Measurements from ENCODE around the gene TNRC18.
"Not testable (repeated sequence)": the region's sequence is repeated elsewhere in the genome, so short reads cannot be mapped to it uniquely, and the experiment has no call there.

TNRC18 gene, protein sequence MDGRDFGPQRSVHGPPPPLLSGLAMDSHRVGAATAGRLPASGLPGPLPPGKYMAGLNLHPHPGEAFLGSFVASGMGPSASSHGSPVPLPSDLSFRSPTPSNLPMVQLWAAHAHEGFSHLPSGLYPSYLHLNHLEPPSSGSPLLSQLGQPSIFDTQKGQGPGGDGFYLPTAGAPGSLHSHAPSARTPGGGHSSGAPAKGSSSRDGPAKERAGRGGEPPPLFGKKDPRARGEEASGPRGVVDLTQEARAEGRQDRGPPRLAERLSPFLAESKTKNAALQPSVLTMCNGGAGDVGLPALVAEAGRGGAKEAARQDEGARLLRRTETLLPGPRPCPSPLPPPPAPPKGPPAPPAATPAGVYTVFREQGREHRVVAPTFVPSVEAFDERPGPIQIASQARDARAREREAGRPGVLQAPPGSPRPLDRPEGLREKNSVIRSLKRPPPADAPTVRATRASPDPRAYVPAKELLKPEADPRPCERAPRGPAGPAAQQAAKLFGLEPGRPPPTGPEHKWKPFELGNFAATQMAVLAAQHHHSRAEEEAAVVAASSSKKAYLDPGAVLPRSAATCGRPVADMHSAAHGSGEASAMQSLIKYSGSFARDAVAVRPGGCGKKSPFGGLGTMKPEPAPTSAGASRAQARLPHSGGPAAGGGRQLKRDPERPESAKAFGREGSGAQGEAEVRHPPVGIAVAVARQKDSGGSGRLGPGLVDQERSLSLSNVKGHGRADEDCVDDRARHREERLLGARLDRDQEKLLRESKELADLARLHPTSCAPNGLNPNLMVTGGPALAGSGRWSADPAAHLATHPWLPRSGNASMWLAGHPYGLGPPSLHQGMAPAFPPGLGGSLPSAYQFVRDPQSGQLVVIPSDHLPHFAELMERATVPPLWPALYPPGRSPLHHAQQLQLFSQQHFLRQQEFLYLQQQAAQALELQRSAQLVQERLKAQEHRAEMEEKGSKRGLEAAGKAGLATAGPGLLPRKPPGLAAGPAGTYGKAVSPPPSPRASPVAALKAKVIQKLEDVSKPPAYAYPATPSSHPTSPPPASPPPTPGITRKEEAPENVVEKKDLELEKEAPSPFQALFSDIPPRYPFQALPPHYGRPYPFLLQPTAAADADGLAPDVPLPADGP (N-terminal part only)

DNA sequence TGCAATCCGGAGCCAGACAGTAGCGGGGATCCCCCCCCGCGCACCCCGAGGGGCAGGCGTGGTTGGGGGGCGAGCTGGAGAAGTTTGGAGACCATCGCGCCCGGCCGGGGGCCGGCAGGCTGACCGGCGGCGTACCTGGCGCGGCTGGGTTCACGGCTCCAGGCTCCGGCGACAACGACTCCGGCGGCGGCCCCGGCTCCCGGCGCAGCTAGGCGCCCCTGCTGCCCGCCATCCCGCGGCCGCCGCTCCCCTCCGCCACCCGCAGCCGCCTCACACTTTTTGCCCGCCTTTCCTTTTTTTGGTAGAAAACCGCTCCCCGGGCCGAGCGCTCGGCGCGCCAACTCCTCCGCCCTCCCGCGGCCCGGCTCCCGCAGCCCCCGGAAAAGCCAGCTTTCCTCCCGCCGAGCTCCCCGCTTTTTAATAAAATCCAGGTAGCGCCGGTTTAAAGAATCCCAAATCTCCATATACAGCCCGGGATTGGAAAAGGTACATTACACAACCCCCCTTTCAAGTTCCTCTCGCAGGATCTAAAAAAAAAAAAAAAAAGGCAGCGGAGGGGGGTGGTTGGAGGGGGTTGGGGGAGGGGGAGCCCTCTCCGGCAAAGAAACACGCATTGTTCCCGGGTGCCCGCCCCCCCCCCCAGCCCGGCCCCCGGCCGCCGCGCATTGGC lies at the start of gene TNRC18:
TSS of gene TNRC18 (minus strand) at position 529 of the 670 bp plus-strand sequence. CDS start 2,588 bp downstream, outside the sequence.
- FAIRE-seq: no peak

GRCh38 chr7:5472432-5473315 lies 49.0 kb upstream of the TNRC18 start:
- FAIRE-seq: no peak

- not testable (repeated sequence) for FAIRE-seq
These were observed 48.0 kb upstream of the TNRC18 start for GRCh38 chr7:5471623-5472022.

GRCh38 chr7:5470816-5471215 lies 47.2 kb upstream of the TNRC18 start:
- FAIRE-seq: no peak

DNA sequence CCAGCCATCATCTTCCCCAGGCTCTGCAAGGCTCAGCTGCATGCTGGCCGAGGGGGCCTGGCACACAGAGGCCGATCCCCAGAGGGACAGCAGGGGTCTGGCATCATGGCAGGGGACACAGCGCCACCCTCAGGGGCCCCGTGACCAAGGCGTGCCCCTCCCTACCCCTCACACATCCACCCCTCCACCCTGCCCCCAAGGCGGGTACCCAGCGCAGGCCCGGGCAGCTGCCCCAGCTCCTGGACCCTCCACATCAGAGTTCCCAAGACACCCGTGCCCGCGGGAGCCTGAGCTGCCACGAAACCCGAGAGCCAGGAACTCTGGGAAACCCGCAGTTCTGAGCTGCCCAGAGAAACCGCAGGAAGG lies 46.5 kb upstream of the TNRC18 start:
- FAIRE-seq: no peak

GRCh38 chr7:5469375-5470166 lies 45.9 kb upstream of the TNRC18 start:
- no peak for FAIRE-seq

- no peak for FAIRE-seq
These were observed 44.0 kb upstream of the TNRC18 start for GRCh38 chr7:5467645-5468044.

- FAIRE-seq: no peak
These were observed 42.9 kb upstream of the TNRC18 start for GRCh38 chr7:5466551-5466950.

DNA sequence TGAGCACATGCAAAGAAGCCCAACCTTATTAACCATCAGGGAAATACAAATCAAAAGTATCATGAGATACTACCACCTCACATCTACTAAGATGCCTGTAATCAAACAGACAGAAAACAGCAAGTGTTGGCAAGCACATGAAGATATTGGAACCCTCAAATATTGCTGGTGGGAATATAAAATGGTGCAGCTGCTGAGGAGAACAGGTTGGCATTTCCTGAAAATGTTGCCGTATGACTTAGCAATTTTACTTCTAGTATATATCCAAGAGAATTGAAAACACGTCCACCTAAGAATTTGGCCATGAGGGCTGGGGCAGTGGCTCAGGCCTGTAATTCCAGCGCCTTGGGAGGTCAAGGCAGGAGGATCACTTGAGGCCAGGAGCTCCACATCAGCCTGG lies 39.4 kb upstream of the TNRC18 start:
- no peak for FAIRE-seq

DNA sequence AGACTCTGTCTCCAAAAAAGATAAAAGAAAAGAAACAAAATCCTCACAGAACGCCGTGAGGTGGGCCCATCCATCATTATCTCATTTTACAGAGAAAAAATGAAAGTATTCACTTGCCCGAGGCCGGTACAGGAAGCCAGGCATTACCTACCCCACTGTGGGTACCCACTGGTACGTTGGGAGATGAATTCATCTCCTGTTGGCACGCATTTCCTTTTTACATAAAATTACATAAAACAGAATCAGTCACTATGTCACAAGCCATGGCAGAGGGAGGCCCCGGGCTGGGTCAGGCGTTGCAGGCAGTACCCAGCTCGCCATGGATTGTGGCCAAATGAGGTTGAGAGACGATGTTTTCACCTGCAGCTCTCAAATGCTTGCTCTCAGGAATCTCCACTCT lies 38.6 kb upstream of the TNRC18 start:
- FAIRE-seq: no peak

DNA sequence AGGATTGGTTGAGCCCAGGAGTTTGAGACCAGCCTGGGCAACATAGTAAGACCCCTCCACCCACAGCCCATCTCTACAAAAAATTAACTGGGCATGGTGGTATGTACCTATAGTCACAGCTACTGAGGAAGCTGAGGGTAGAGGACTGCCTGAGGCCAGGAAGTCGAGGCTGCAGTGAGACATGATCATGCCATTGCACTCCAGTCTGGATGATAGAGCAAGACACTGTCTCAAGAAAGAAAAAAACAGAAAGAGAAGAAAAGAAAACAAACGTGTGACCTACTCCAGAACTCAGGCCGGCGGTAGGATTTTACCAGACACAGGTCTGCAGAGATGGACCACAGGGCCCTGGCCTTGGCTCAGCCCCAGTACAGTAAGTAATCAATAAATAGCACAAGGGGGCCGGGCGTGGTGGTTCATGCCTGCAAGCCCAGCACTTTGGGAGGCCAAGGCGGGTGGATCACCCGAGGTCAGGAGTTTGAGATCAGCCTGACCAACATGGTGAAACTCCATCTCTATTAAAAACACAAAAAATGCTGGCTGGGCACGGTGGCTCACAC lies 35.4 kb upstream of the TNRC18 start:
- no peak for FAIRE-seq

GRCh38 chr7:5457245-5457735 lies 33.7 kb upstream of the TNRC18 start:
- FAIRE-seq: no peak

DNA sequence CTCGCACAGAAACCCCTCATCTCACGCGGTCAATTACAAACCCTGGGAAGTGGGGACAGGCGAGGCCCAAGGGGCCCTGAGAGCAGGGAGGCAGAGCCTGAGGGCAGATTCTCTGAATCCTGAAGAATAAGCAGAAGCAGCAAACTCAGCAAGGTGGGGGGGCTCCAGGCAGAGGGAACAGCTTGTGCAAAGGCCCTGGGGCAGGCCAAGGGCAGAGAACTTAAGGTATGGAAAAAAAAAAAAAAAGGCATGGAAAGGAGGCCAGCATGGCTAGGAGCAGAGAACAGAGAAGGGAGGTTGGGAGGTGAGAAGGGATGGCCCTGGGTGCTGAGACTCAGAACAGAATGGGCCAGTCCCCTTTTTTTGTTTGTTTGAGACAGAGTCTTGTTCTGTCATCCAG lies 32.8 kb upstream of the TNRC18 start:
- no peak for FAIRE-seq

DNA sequence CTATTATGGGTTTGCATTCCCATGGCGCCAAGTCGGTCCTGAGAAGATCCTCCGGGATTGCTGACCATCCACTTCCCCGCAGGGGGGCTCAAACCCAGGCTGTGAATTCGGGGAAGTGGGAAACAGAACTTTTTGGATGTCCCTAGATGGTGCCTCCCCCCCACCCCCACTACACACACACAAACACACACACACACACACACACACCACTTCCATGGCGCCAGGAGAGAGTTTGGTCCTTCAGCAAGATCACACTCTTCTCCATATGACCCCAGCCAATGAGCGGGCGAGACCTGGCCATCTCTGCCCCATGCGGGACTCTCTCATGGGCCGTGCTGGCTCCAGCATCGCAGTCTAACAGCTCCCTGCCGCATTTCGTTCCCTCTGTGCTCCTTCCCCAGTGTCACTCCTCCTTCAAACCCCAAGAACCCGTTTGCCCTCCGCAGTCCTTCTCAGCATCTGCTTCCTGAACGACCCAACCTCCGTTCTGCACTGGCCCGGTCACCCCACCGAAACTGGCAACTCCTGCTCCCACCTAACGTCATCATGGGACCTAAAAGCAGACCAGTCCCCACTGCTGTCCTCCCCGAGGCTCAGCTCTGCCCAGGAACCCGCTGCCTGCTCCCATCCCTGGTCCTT lies 32.1 kb upstream of the TNRC18 start:
- no peak for FAIRE-seq

GRCh38 chr7:5455175-5455574 lies 31.5 kb upstream of the TNRC18 start:
- FAIRE-seq: no peak

DNA sequence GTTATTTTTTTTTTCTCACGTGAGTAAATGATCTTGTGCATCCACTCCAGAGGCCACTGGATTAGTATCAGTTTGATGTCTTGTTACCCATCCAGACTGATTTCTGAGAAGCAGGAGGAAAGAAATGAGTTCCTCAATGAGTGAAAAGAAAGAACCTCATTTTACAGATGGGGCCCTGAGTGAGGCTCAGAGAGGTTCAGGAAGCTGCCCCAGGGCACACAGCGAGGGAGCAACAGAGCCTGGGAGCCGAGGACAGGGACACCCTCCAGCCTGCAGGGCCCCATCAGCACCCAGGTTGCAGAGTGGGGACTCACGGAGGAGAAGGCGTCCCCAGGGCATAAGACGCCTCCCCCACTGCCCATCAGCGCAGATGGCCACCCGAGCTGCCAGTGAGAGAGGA lies 30.9 kb upstream of the TNRC18 start:
- no peak for FAIRE-seq

- no peak for FAIRE-seq
These were observed 30.0 kb upstream of the TNRC18 start for GRCh38 chr7:5453566-5454075.

DNA sequence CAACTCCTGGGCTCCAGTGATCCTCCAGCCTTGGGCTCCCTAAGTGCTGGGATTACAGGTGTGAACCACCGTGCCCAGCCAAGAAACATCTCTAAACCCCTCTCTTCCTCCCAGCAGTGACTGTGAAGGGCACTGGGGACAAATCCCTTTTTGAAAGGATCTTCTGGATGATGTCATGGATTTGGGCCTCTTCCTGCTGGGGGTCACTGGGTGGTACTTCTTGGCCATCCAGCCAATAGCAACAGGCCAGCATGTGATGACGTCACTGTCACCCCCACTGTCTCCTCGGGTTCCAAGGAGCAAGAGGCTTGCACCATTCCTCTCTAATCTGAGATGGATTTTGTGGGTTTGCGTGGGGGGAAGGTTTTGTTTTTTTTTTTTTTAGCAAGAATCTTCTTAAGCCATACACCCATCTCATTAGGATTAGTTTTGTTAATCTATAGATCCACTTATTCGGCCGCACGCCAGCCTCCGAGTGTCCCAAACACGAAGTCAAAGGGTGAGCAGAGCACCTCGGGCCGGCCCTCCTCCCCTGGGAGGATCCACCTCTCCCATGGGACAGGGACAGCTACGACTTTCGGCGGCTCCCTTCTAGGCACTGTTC lies 29.4 kb upstream of the TNRC18 start:
- FAIRE-seq: no peak

DNA sequence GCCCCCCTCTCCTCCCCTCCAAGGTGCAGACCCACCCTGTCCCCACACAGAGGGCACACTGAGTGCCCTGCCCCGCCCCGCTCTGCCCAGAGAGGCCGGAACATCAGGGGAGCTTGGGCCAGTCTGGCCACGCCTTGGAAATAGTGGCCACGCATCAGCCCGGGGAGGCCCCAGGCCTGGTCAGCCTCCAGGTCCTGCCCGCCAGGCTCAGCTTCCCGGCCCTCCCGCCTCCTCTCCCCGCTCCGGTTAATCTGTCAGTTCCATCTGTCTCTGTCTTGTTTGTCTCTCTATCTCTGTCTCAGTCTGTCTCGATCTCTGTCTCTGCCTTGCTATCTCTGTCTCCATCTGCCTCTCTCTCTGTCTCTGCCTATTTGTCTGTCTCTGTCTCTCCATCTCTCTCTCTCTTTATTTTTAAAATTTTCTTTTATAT lies 28.9 kb upstream of the TNRC18 start:
- FAIRE-seq: no peak
